Thyroid gland (tissue), 4 donors: Measurements from ENCODE around the gene RNF144A. TPM values are rescaled to one million over a fixed set of nuclear protein-coding genes. Genes with fewer than 3 reads are reported as not detected.

Source experiments
- DNase-seq, 2 donors: peaks; one replicate each; pipeline ENCODE4 v3.0.0-alpha.2; 2019
- H3K27ac ChIP-seq, 3 donors: fragments of 200-600 bp; sonication (generic); 1 replicate in 2 of 3; 2 replicates in 1 of 3; pipeline ENCODE4 v1.5.1; 2016 to 2019; ENCODE audit warnings: mild to moderate bottlenecking in 1 of 3, moderate library complexity in 1 of 3
- H3K27me3 ChIP-seq: fragments of 200-600 bp; sonication (generic); one replicate; pipeline ENCODE4 v1.5.1; 2019
- H3K36me3 ChIP-seq, 2 donors: fragments of 200-600 bp; sonication (generic); one replicate each; pipeline ENCODE4 v1.5.1; 2016 to 2019
- H3K4me1 ChIP-seq, 2 donors: fragments of 200-600 bp; sonication (generic); one replicate each; pipeline ENCODE4 v1.5.1; 2017 to 2019
- H3K4me3 ChIP-seq, 3 donors: fragments of 200-600 bp; sonication (generic); replicated peaks in 1 of 3; 1 replicate in 2 of 3; 2 replicates in 1 of 3; pipeline ENCODE4 v1.5.1; 2016; ENCODE audit warnings: mild to moderate bottlenecking in 1 of 3
- H3K9me3 ChIP-seq: fragments of 200-600 bp; sonication (generic); one replicate; pipeline ENCODE4 v1.5.1; 2017
- CTCF ChIP-seq, 6 experiments: fragments of 200-600 bp in 3 of 6; fragments of 450-650 bp in 3 of 6; sonication (generic) in 3 of 6; IDR thresholded peaks; one replicate each; pipeline ENCODE4 v1.5.1; 2016 to 2019; ENCODE audit warnings: antibody characterized with exemption in 6 of 6, mild to moderate bottlenecking in 2 of 6, inconsistent platforms in 1 of 6, moderate library complexity in 1 of 6
- POLR2A ChIP-seq, 2 donors: fragments of 450-650 bp; IDR thresholded peaks; one replicate each; pipeline ENCODE4 v1.6.1; 2017; ENCODE audit warnings: antibody characterized with exemption in 2 of 2, mild to moderate bottlenecking in 2 of 2, moderate library complexity in 1 of 2
- WGBS, 2 donors: methylation state at CpG; one replicate each; pipeline ENCODE4 v1.1.5; 2017; 5-methylcytosine and 5-hydroxymethylcytosine counted together
- intact Hi-C: fragments of 100-400 bp; cut with DNase I; formaldehyde crosslinking; loops from one replicate; pipeline ENCODE4 v1.15.1; 2023
- total RNA-seq, 4 donors: library from RNA; depleted of rRNA; stranded (reverse); fragments of >200 nt; gene quantifications; one replicate each; pipeline ENCODE4 v1.2.3, GENCODE V29; 2016

The RNF144A gene
- total RNA-seq, 4 donors from 2014 or later = 8.0 to 12.2 (median 10.6) TPM

GRCh38 chr2:6986301-6986911, 69.2 kb downstream of the RNF144A start:
- no peak overlapping the region for H3K4me3 ChIP-seq
- TF ChIP-seq CTCF (IDR thresholded peaks at IDR 0.05) (no peak), POLR2A (IDR thresholded peaks at IDR 0.05) (no peak)

GRCh38 chr2:6986912-6987361, 69.7 kb downstream of the RNF144A start:
- Histone ChIP-seq H3K4me3 (no peak overlapping the region), H3K27me3 (no peaks in the 10 kb centered on the region), H3K36me3 (no peaks in the 10 kb centered on the region), H3K9me3 (no peaks in the 10 kb centered on the region), H3K4me1 (peaks cover 0 to under 1% of the 10 kb centered on the region in 2 donors), H3K27ac (no peak overlapping the region)
- no peak for DNase-seq
- 66 to 74% methylated on average over 12 of the region's 12 CpGs for WGBS, 2 donors
- TF ChIP-seq CTCF (IDR thresholded peaks at IDR 0.05) (no peak), POLR2A (IDR thresholded peaks at IDR 0.05) (no peak)
- intact Hi-C loops = no loop called here

More at GRCh38 chr2:6986301-6986911, 69.2 kb downstream of the RNF144A start:
- intact Hi-C loops = no loop called here
- 44 to 65% methylated on average over 3 of the region's 3 CpGs for WGBS, 2 donors
- H3K9me3 ChIP-seq = no peaks in the 10 kb centered on the region
- H3K36me3 ChIP-seq = no peaks in the 10 kb centered on the region
- no peaks in the 10 kb centered on the region for H3K27me3 ChIP-seq
- no peak overlapping the region for H3K27ac ChIP-seq
- DNase-seq = no peak
- no peaks in the 10 kb centered on the region for H3K4me1 ChIP-seq

GRCh38 chr2:6990871-6991270, 73.7 kb downstream of the RNF144A start:
- no peak for TF ChIP-seq POLR2A (IDR thresholded peaks at IDR 0.05)
- TF ChIP-seq CTCF (IDR thresholded peaks at IDR 0.05) = no peak

GRCh38 chr2:6992794-6993228, 75.6 kb downstream of the RNF144A start:
- TF ChIP-seq CTCF (IDR thresholded peaks at IDR 0.05) = no peak
- no peak for TF ChIP-seq POLR2A (IDR thresholded peaks at IDR 0.05)
- 72 to 78% methylated on average over 4 of the region's 4 CpGs for WGBS, 2 donors
- intact Hi-C loops = no loop called here
- Histone ChIP-seq H3K36me3 (no peaks in the 10 kb centered on the region), H3K27ac (no peak overlapping the region), H3K4me3 (no peak overlapping the region), H3K4me1 (peaks cover 0 to 23% of the 10 kb centered on the region in 2 donors), H3K9me3 (no peaks in the 10 kb centered on the region), H3K27me3 (no peaks in the 10 kb centered on the region)
- no peak for DNase-seq

More at GRCh38 chr2:6990871-6991270, 73.7 kb downstream of the RNF144A start:
- WGBS, 2 donors = 90 to 96% methylated on average over 3 of the region's 3 CpGs
- Histone ChIP-seq H3K36me3 (no peaks in the 10 kb centered on the region), H3K27ac (no peak overlapping the region), H3K4me3 (no peak overlapping the region), H3K9me3 (no peaks in the 10 kb centered on the region), H3K4me1 (peaks cover 0 to 23% of the 10 kb centered on the region in 2 donors), H3K27me3 (no peaks in the 10 kb centered on the region)
- intact Hi-C loops = no loop called here
- DNase-seq = no peak

GRCh38 chr2:6993229-6993640, 76.0 kb downstream of the RNF144A start:
- TF ChIP-seq CTCF (IDR thresholded peaks at IDR 0.05) = no peak
- no peak for TF ChIP-seq POLR2A (IDR thresholded peaks at IDR 0.05)
- Histone ChIP-seq H3K9me3 (no peaks in the 10 kb centered on the region), H3K27ac (peak overlapping the region in 2 of 3 donors; percentile 20 to 40), H3K36me3 (no peaks in the 10 kb centered on the region), H3K4me1 (peaks cover 0 to 23% of the 10 kb centered on the region in 2 donors), H3K4me3 (no peak overlapping the region), H3K27me3 (no peaks in the 10 kb centered on the region)
- intact Hi-C loops = no loop called here
- WGBS, 2 donors = 57 to 65% methylated on average over 7 of the region's 7 CpGs
- peak in 1 of 2 donors; percentile 20 for DNase-seq
